Activated CD4-positive, alpha-beta memory T cell treated with anti-CD3 and anti-CD28 coated beads, Interleukin-2, amount 10 ng/mL, durations not matched to agents 7 days and 5 days (primary cell): ENCODE data around the gene SLC37A2. TPM values are rescaled to one million over a fixed set of nuclear protein-coding genes. Genes with fewer than 3 reads are reported as not detected.

Experiments
- CTCF ChIA-PET: fragments of 350-600 bp; sonication (Branson Sonifier 250); formaldehyde crosslinking; loops from one replicate; lab custom pipeline; 2021; ENCODE audit warnings: antibody characterized with exemption, inconsistent platforms; lab: Charles Lee
- POLR2A ChIA-PET: fragments of 350-600 bp; sonication (Branson Sonifier 250); formaldehyde crosslinking; loops from one replicate; lab custom pipeline; 2021; ENCODE audit warnings: antibody characterized with exemption; lab: Charles Lee
- DNase-seq: peaks from one replicate; pipeline ENCODE4 v3.0.0-alpha.2; 2020
- H3K27ac Mint-ChIP-seq: one replicate; pipeline ENCODE4 v1.8.0; 2021; ENCODE audit warnings: mild to moderate bottlenecking, mixed read lengths
- H3K27me3 Mint-ChIP-seq: one replicate; pipeline ENCODE4 v1.8.0; 2021; ENCODE audit warnings: mixed read lengths
- H3K36me3 Mint-ChIP-seq: one replicate; pipeline ENCODE4 v1.8.0; 2021; ENCODE audit warnings: low read depth, mixed read lengths
- H3K4me1 Mint-ChIP-seq: one replicate; pipeline ENCODE4 v1.8.0; 2021; ENCODE audit warnings: mixed read lengths
- H3K4me3 Mint-ChIP-seq: one replicate; pipeline ENCODE4 v1.8.0; 2021; ENCODE audit warnings: mild to moderate bottlenecking, mixed read lengths
- H3K9me3 Mint-ChIP-seq: one replicate; pipeline ENCODE4 v1.8.0; 2021; ENCODE audit warnings: mixed read lengths
- total RNA-seq, 2 experiments: library from RNA; stranded (reverse); gene quantifications; one replicate each; pipeline ENCODE4 v1.2.3, GENCODE V29; 2021

The SLC37A2 gene
- total RNA-seq, 2 experiments from 2014 or later = 2.2 to 2.6 TPM

GRCh38 chr11:125057693-125058016 lies 5.5 kb upstream of the SLC37A2 start:
- H3K36me3 Mint-ChIP-seq = no peaks in the 10 kb centered on the region
- no peak overlapping the region for H3K27ac Mint-ChIP-seq
- peaks cover 10% of the 10 kb centered on the region for H3K4me1 Mint-ChIP-seq
- no peak for DNase-seq
- POLR2A ChIA-PET = no interaction called here
- H3K9me3 Mint-ChIP-seq = no peaks in the 10 kb centered on the region
- CTCF ChIA-PET = no interaction called here
- H3K4me3 Mint-ChIP-seq = no peak overlapping the region
- peaks cover 19% of the 10 kb centered on the region for H3K27me3 Mint-ChIP-seq

DNA sequence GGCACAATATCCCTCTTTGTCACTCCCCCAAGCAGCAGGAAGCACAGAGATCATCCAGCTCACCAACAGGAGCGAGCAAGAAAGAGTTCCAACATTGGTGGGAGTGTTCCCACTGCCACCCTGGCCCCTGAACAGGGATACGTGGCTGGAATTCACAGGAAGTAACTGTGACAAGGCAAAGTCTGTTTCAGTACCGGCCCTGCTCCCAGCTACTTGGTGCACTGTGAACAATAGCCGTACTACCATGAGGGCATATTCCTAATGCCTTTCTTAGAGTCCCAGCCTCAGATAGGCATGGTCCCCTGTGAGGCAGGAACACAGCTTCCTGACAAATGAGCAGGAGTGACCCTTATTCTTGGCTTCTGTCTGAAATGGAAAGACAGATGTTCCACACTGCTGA lies 1.8 kb upstream of the SLC37A2 start:
- no peak overlapping the region for H3K27ac Mint-ChIP-seq
- no peak overlapping the region for H3K4me3 Mint-ChIP-seq
- peaks cover 46% of the 10 kb centered on the region for H3K27me3 Mint-ChIP-seq
- DNase-seq = no peak
- ChIA-PET POLR2A (no interaction called here), CTCF (no interaction called here)
- no peaks in the 10 kb centered on the region for H3K9me3 Mint-ChIP-seq
- H3K36me3 Mint-ChIP-seq = no peaks in the 10 kb centered on the region
- peaks cover 16% of the 10 kb centered on the region for H3K4me1 Mint-ChIP-seq

DNA sequence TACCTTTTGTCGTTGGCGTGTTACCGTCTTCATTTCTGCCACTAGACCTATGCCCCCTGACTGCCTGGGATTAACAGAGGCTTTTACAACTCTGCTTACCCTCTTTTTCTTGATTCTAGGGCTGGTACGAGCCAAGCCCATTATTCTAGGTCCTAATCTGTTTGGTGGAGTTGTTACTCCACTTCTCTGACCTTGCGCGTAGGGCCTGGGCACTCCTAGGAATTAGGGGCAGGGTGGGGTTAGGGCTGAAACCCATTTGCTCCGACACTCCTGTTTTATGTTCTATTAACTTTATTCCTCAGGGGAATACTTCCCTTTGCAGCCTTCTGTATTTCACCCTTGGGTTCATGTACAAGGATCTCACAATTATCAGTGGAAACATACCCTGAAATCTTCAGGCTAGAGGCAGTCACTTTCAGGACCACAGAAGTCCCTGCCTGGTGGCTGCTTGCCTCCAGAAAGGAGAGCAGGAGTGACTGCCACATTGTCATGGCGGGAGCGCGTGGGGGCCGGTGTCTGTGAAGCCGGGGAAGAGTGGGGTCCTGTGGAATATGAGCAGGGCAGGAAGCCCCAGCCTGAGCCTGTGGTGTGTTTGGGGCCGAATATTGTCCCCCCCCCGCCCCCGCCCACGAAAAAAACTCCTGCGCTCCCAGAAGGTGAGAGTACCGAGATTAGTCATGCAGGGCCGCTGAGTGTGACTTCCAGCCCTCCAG lies 731 bp upstream of the SLC37A2 start:
- POLR2A ChIA-PET = interaction anchor here (0.6 to 0.7 kb wide), 2 partner anchors 8 to 49 kb away, joined by 3 read pairs; partner anchors contain the start of gene TMEM218
- no peak for DNase-seq
- H3K9me3 Mint-ChIP-seq = no peaks in the 10 kb centered on the region
- no peak overlapping the region for H3K27ac Mint-ChIP-seq
- no peaks in the 10 kb centered on the region for H3K36me3 Mint-ChIP-seq
- CTCF ChIA-PET = interaction anchor here (2.1 kb wide), 1 partner anchor 186 kb away, joined by 5 read pairs; no protein-coding TSS in a partner anchor
- H3K27me3 Mint-ChIP-seq = peaks cover 48% of the 10 kb centered on the region
- peak overlapping the region; percentile 83 for H3K4me3 Mint-ChIP-seq
- H3K4me1 Mint-ChIP-seq = peaks cover 16% of the 10 kb centered on the region

DNA sequence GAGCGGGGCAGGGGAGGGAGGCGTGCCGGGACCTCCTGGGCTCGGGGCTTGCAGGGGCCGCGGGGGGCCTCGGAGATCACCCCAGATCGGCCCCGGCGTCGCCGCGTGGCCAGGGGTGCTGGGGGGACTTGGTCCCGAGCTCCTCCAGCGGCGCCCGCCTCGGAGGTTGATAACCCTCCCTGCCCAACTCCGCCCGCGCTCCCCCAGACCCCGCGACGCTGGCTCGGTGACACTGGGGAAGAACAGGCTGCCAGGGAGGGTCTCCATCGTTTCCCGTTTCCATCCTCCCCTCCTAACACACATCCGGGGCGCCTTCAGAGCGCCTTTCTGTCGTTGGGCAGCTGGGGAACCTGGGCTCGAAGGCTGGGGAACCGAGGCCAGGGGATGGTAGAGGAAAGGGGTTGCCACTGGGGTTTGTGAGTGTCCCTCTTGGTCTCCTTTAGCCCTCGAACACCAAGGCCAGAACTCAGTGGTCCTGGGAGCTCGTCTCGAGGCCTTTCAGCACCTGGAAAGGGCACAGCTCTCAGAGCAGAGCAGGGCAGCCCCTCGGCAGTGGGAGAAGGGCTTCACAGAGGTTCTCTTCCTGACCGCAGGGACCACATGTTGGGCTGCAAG lies 431 bp downstream of the SLC37A2 start:
- no peak overlapping the region for H3K27ac Mint-ChIP-seq
- DNase-seq = no peak
- H3K4me3 Mint-ChIP-seq = peak overlapping the region; percentile 83
- ChIA-PET CTCF (interaction anchor here (2.1 kb wide), 1 partner anchor 187 kb away, joined by 5 read pairs; no protein-coding TSS in a partner anchor), POLR2A (no interaction called here)
- peaks cover 48% of the 10 kb centered on the region for H3K27me3 Mint-ChIP-seq
- peaks cover 16% of the 10 kb centered on the region for H3K4me1 Mint-ChIP-seq
- no peaks in the 10 kb centered on the region for H3K9me3 Mint-ChIP-seq
- no peaks in the 10 kb centered on the region for H3K36me3 Mint-ChIP-seq

GRCh38 chr11:125064070-125064469 lies 965 bp downstream of the SLC37A2 start:
- peaks cover 16% of the 10 kb centered on the region for H3K4me1 Mint-ChIP-seq
- no peak overlapping the region for H3K27ac Mint-ChIP-seq
- H3K9me3 Mint-ChIP-seq = no peaks in the 10 kb centered on the region
- DNase-seq = no peak
- peaks cover 48% of the 10 kb centered on the region for H3K27me3 Mint-ChIP-seq
- ChIA-PET POLR2A (no interaction called here), CTCF (interaction anchor here (2.1 kb wide), 1 partner anchor 188 kb away, joined by 5 read pairs; no protein-coding TSS in a partner anchor)
- no peaks in the 10 kb centered on the region for H3K36me3 Mint-ChIP-seq
- peak overlapping the region; percentile 83 for H3K4me3 Mint-ChIP-seq

DNA sequence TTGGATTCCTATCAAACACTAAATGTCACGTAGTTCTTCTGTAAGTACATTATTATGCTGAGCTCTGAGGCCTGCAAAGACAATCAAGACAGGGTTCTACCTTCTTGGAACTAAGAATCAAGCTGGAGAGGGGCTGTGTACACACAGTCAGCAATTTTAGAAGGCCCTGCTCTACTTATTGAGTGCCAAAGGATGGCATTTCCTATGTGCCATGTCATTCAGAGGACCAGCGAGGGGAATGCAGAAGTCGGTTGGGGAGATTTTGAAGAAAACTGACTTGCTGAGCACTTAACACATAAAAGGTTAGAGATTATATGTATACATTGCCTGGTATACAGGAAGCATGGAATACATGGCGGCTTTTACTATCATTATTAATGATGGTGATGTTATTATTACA lies 5.3 kb downstream of the SLC37A2 start:
- Mint-ChIP-seq H3K4me1 (peaks cover 37% of the 10 kb centered on the region), H3K27ac (no peak overlapping the region), H3K36me3 (no peaks in the 10 kb centered on the region), H3K9me3 (no peaks in the 10 kb centered on the region), H3K27me3 (peaks cover 26% of the 10 kb centered on the region), H3K4me3 (no peak overlapping the region)
- POLR2A ChIA-PET = no interaction called here
- CTCF ChIA-PET = no interaction called here
- DNase-seq = no peak

DNA sequence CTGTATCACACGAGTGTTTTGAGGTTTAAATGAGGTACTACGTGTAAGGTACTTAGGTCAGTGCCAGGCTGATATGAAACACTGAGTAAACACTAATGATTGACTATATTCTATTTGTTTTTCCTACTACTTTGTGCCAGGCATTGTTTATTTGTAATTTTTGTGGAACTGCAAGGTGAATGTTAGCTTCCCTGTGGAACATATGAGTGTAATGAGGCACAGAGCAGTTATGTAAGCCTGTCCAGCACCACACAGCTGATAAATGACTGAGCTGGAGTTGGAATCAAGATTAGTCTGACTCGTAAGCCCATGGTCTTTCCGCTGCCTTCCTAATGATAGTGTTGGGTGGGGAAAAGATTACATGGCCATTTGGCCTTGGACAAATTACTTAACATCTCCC lies 5.9 kb downstream of the SLC37A2 start:
- CTCF ChIA-PET = interaction anchor here (1.0 kb wide), 1 partner anchor 71 kb away, joined by 3 read pairs; no protein-coding TSS in a partner anchor
- H3K9me3 Mint-ChIP-seq = no peaks in the 10 kb centered on the region
- H3K4me1 Mint-ChIP-seq = peaks cover 33% of the 10 kb centered on the region
- no peaks in the 10 kb centered on the region for H3K36me3 Mint-ChIP-seq
- no peak overlapping the region for H3K4me3 Mint-ChIP-seq
- no peak overlapping the region for H3K27ac Mint-ChIP-seq
- DNase-seq = no peak
- H3K27me3 Mint-ChIP-seq = peaks cover 21% of the 10 kb centered on the region
- POLR2A ChIA-PET = no interaction called here

- Mint-ChIP-seq H3K4me3 (no peak overlapping the region), H3K27me3 (peaks cover 13% of the 10 kb centered on the region), H3K27ac (no peak overlapping the region), H3K36me3 (no peaks in the 10 kb centered on the region), H3K9me3 (no peaks in the 10 kb centered on the region), H3K4me1 (peaks cover 29% of the 10 kb centered on the region)
- no peak for DNase-seq
- POLR2A ChIA-PET = interaction anchor here (1.2 kb wide), 1 partner anchor 116 kb away, joined by 7 read pairs; the partner anchor contains the start of gene CCDC15
- CTCF ChIA-PET = no interaction called here
These were observed 6.7 kb downstream of the SLC37A2 start for GRCh38 chr11:125069796-125070195.

GRCh38 chr11:125070699-125071254 lies 7.7 kb downstream of the SLC37A2 start:
- DNase-seq = peak; percentile 60
- CTCF ChIA-PET = interaction anchor here (0.9 to 1.1 kb wide), 2 partner anchors 40 to 194 kb away, joined by 3 read pairs; no protein-coding TSS in a partner anchor
- no peaks in the 10 kb centered on the region for H3K9me3 Mint-ChIP-seq

GRCh38 chr11:125071435-125071834 lies 8.3 kb downstream of the SLC37A2 start:
- ChIA-PET CTCF (interaction anchor here (0.9 to 1.1 kb wide), 2 partner anchors 39 to 195 kb away, joined by 3 read pairs; no protein-coding TSS in a partner anchor), POLR2A (no interaction called here)
- DNase-seq = no peak
- peak overlapping the region; percentile 26 for H3K27ac Mint-ChIP-seq
- H3K36me3 Mint-ChIP-seq = no peaks in the 10 kb centered on the region
- H3K9me3 Mint-ChIP-seq = no peaks in the 10 kb centered on the region
- peaks cover 29% of the 10 kb centered on the region for H3K4me1 Mint-ChIP-seq
- H3K27me3 Mint-ChIP-seq = peaks cover under 1% of the 10 kb centered on the region
- no peak overlapping the region for H3K4me3 Mint-ChIP-seq

More at GRCh38 chr11:125070699-125071254, 7.7 kb downstream of the SLC37A2 start:
- H3K4me1 Mint-ChIP-seq = peaks cover 29% of the 10 kb centered on the region
- no peak overlapping the region for H3K4me3 Mint-ChIP-seq
- H3K27me3 Mint-ChIP-seq = peaks cover 4% of the 10 kb centered on the region
- no peaks in the 10 kb centered on the region for H3K36me3 Mint-ChIP-seq
- POLR2A ChIA-PET = interaction anchor here (1.2 kb wide), 1 partner anchor 117 kb away, joined by 7 read pairs; the partner anchor contains the start of gene CCDC15
- peak overlapping the region; percentile 50 for H3K27ac Mint-ChIP-seq

- Mint-ChIP-seq H3K4me3 (no peak overlapping the region), H3K27me3 (no peaks in the 10 kb centered on the region), H3K9me3 (no peaks in the 10 kb centered on the region), H3K4me1 (peaks cover 29% of the 10 kb centered on the region), H3K36me3 (no peaks in the 10 kb centered on the region), H3K27ac (no peak overlapping the region)
- ChIA-PET CTCF (interaction anchor here (0.9 to 1.1 kb wide), 2 partner anchors 39 to 195 kb away, joined by 3 read pairs; no protein-coding TSS in a partner anchor), POLR2A (no interaction called here)
- DNase-seq = no peak
These were observed 8.7 kb downstream of the SLC37A2 start for GRCh38 chr11:125071846-125072217.

GRCh38 chr11:125072218-125072960 lies 9.3 kb downstream of the SLC37A2 start:
- H3K27ac Mint-ChIP-seq = no peak overlapping the region
- H3K36me3 Mint-ChIP-seq = no peaks in the 10 kb centered on the region
- POLR2A ChIA-PET = no interaction called here
- no peak overlapping the region for H3K4me3 Mint-ChIP-seq
- peaks cover 29% of the 10 kb centered on the region for H3K4me1 Mint-ChIP-seq
- no peaks in the 10 kb centered on the region for H3K9me3 Mint-ChIP-seq
- no peaks in the 10 kb centered on the region for H3K27me3 Mint-ChIP-seq
- DNase-seq = no peak
- CTCF ChIA-PET = no interaction called here
